T-helper 2 cell (primary cell): ENCODE measurements around the gene RASGRF2.
A peak's percentile ranks its signal among the peaks of the same experiment; 100 is the strongest.
"Not testable (repeated sequence)": the region's sequence is repeated elsewhere in the genome, so short reads cannot be mapped to it uniquely, and the experiment has no call there.

Source experiments
- DNase-seq, 5 experiments: peaks; one replicate each; pipeline versions ENCODE4 v3.0.0 to v3.0.0-alpha.2; 2012 to 2022

The RASGRF2 gene

GRCh38 chr5:81080809-81081460, 120.8 kb downstream of the RASGRF2 start:
- no peak for DNase-seq

GRCh38 chr5:81081461-81081835, 121.3 kb downstream of the RASGRF2 start:
- DNase-seq = no peak

- no peak for DNase-seq
Measured at GRCh38 chr5:81086881-81087281, 126.7 kb downstream of the RASGRF2 start.

- no peak for DNase-seq
Measured at GRCh38 chr5:81091199-81091598, 131.0 kb downstream of the RASGRF2 start.

GRCh38 chr5:81093536-81094196, 133.5 kb downstream of the RASGRF2 start:
- DNase-seq = peak in 1 of 5 experiments; percentile 21

- DNase-seq = no peak
Measured at GRCh38 chr5:81095835-81096234, 135.7 kb downstream of the RASGRF2 start.

- DNase-seq = no peak
Measured at GRCh38 chr5:81097713-81098112, 137.6 kb downstream of the RASGRF2 start.

GRCh38 chr5:81105261-81105877, 145.2 kb downstream of the RASGRF2 start:
- no peak for DNase-seq

GRCh38 chr5:81115261-81115660, 155.1 kb downstream of the RASGRF2 start:
- DNase-seq = no peak

- DNase-seq = no peak
Measured at GRCh38 chr5:81117566-81117965, 157.4 kb downstream of the RASGRF2 start.

- no peak for DNase-seq
Measured at GRCh38 chr5:81121273-81121672, 161.1 kb downstream of the RASGRF2 start.

- peak in 1 of 5 experiments; percentile 17 for DNase-seq
Measured at GRCh38 chr5:81121836-81122630, 161.9 kb downstream of the RASGRF2 start.

- DNase-seq = not testable (repeated sequence)
Measured at GRCh38 chr5:81124689-81125088, 164.5 kb downstream of the RASGRF2 start.

GRCh38 chr5:81125959-81126358, 165.8 kb downstream of the RASGRF2 start:
- no peak for DNase-seq

GRCh38 chr5:81128416-81128815, 168.3 kb downstream of the RASGRF2 start:
- no peak for DNase-seq

GRCh38 chr5:81132381-81132780, 172.2 kb downstream of the RASGRF2 start:
- DNase-seq = no peak

GRCh38 chr5:81134066-81134465, 173.9 kb downstream of the RASGRF2 start:
- no peak for DNase-seq

GRCh38 chr5:81134566-81134965, 174.4 kb downstream of the RASGRF2 start:
- no peak for DNase-seq

- no peak for DNase-seq
Measured at GRCh38 chr5:81136557-81136956, 176.4 kb downstream of the RASGRF2 start.

- DNase-seq = no peak
Measured at GRCh38 chr5:81137833-81138232, 177.7 kb downstream of the RASGRF2 start.

- DNase-seq = no peak
Measured at GRCh38 chr5:81140441-81140840, 180.3 kb downstream of the RASGRF2 start.

- DNase-seq = no peak
Measured at GRCh38 chr5:81140943-81141342, 180.8 kb downstream of the RASGRF2 start.

GRCh38 chr5:81142108-81142507, 181.9 kb downstream of the RASGRF2 start:
- no peak for DNase-seq
